DND-41 (cell line): ENCODE measurements around the gene RAB26.
"Not testable (repeated sequence)": the region's sequence is repeated elsewhere in the genome, so short reads cannot be mapped to it uniquely, and the experiment has no call there.

ENCODE experiments used
- ATAC-seq: fragments of 200-7000 bp; cut with Tn5 transposase; 3 replicates; pipeline ENCODE4 v1.9.1; 2021; ENCODE audit warnings: low read depth; ENCODE audit not compliant: insufficient read depth
- DNase-seq: peaks from one replicate; pipeline ENCODE4 v3.0.0-alpha.2; 2020
- H2AFZ ChIP-seq: 2 replicates; pipeline ENCODE4 v1.6.0; 2012; ENCODE audit warnings: low read depth, low read length
- H3K27ac ChIP-seq: 2 replicates; pipeline ENCODE4 v1.5.1; 2012; ENCODE audit warnings: low read length, inconsistent platforms
- H3K27me3 ChIP-seq: fragments of 200-600 bp; sonication (generic); 2 replicates; pipeline ENCODE4 v1.6.0; 2012; ENCODE audit warnings: low read length, mild to moderate bottlenecking, inconsistent platforms; ENCODE audit not compliant: insufficient read depth, poor library complexity
- H3K36me3 ChIP-seq: 2 replicates; pipeline ENCODE4 v1.5.1; 2012; ENCODE audit warnings: low read length, inconsistent platforms; ENCODE audit not compliant: insufficient read depth
- H3K4me1 ChIP-seq: 2 replicates; pipeline ENCODE4 v1.5.1; 2012; ENCODE audit warnings: mild to moderate bottlenecking, low read length; ENCODE audit not compliant: insufficient read depth
- H3K4me2 ChIP-seq: 2 replicates; pipeline ENCODE4 v1.6.0; 2012; ENCODE audit warnings: mild to moderate bottlenecking, moderate library complexity, low read length, inconsistent platforms; ENCODE audit not compliant: insufficient read depth
- H3K4me3 ChIP-seq, 2 experiments: fragments of 200-600 bp in 1 of 2; shearing (Covaris generic) in 1 of 2; 2 replicates each; pipeline ENCODE4 v1.5.1; 2012 to 2016; ENCODE audit warnings: inconsistent platforms in 2 of 2, low read length in 2 of 2, mild to moderate bottlenecking in 2 of 2, low read depth in 1 of 2, moderate library complexity in 1 of 2
- H3K79me2 ChIP-seq: 2 replicates; pipeline ENCODE4 v1.6.0; 2012; ENCODE audit warnings: low read length, inconsistent platforms; ENCODE audit not compliant: insufficient read depth
- H3K9ac ChIP-seq: 2 replicates; pipeline ENCODE4 v1.6.0; 2012; ENCODE audit warnings: low read depth, mild to moderate bottlenecking, inconsistent platforms, low read length, moderate library complexity
- H3K9me3 ChIP-seq: 2 replicates; pipeline ENCODE4 v1.5.1; 2012; ENCODE audit warnings: low read length, moderate library complexity, mild to moderate bottlenecking, inconsistent platforms; ENCODE audit not compliant: insufficient read depth, severe bottlenecking
- H4K20me1 ChIP-seq: 2 replicates; pipeline ENCODE4 v1.6.0; 2012; ENCODE audit warnings: low read length; ENCODE audit not compliant: insufficient read depth

RAB26 gene

GRCh38 chr16:2124377-2124693, 24.1 kb upstream of the RAB26 start:
- H3K4me2 ChIP-seq, H3K27me3 ChIP-seq, H3K9me3 ChIP-seq, H3K9ac ChIP-seq, H2AFZ ChIP-seq, DNase-seq, H3K36me3 ChIP-seq, ATAC-seq, H3K27ac ChIP-seq, H3K4me3 ChIP-seq: not testable (repeated sequence)
- peaks cover 38% of the 10 kb centered on the region for H4K20me1 ChIP-seq
- H3K79me2 ChIP-seq: peaks cover 48% of the 10 kb centered on the region
- H3K4me1 ChIP-seq: peaks cover 11% of the 10 kb centered on the region

DNA sequence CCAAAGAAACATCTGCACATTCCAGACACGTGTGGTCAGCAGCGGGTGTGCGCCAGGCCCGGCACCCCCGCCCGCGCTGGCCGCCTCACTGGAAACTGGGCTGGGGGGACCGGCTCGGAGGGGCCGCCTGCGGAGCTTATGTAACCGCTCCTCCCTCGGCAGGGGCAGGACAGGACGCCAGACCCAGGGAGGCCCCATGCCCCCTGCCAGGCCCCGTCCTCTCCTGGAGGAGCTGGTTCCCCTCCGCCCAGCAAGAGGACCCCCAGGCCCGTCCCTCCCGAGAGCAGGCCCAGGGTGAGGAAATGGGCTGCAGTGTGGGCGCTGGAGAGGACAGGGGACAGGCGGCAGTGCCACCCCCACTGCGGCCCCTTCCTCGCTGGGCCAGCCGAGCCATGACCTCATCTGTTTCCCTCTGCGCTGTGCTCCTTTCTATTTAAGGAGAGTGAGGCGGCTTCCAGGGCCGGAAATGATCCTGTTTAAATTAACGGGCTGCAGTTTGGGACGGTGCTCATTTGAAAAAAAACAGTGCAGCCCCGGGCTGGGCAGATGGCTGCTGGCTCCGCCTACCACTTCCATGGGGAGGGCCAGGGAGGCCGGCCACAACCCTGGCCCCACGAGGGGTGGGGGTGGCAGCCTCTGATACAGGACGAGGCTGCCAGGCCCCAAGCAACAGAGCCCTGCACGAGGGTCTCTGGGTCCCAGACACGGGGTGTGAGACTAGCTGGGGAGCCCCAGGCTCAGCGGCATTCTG, 23.6 kb upstream of the RAB26 start:
- not testable (repeated sequence) for H3K9me3 ChIP-seq, H3K4me3 ChIP-seq, H3K9ac ChIP-seq, H3K27me3 ChIP-seq, H3K36me3 ChIP-seq, H2AFZ ChIP-seq, H3K27ac ChIP-seq, ATAC-seq, H3K4me2 ChIP-seq, DNase-seq
- H4K20me1 ChIP-seq: peaks cover 38% of the 10 kb centered on the region
- peaks cover 14% of the 10 kb centered on the region for H3K4me1 ChIP-seq
- H3K79me2 ChIP-seq: peaks cover 50% of the 10 kb centered on the region

- H3K9ac ChIP-seq, H2AFZ ChIP-seq, H3K4me2 ChIP-seq, DNase-seq, H3K36me3 ChIP-seq, ATAC-seq, H3K9me3 ChIP-seq, H3K4me3 ChIP-seq, H3K27me3 ChIP-seq, H3K27ac ChIP-seq: not testable (repeated sequence)
- Histone ChIP-seq H4K20me1 (peaks cover 38% of the 10 kb centered on the region), H3K79me2 (peaks cover 53% of the 10 kb centered on the region), H3K4me1 (peaks cover 22% of the 10 kb centered on the region)
Measured at GRCh38 chr16:2125609-2126008, 22.8 kb upstream of the RAB26 start.

GRCh38 chr16:2126161-2126743, 22.2 kb upstream of the RAB26 start:
- Histone ChIP-seq H3K4me1 (peaks cover 22% of the 10 kb centered on the region), H4K20me1 (peaks cover 38% of the 10 kb centered on the region), H3K79me2 (peaks cover 55% of the 10 kb centered on the region)
- not testable (repeated sequence) for ATAC-seq, H3K36me3 ChIP-seq, H3K27me3 ChIP-seq, H2AFZ ChIP-seq, H3K4me3 ChIP-seq, H3K27ac ChIP-seq, H3K9ac ChIP-seq, H3K4me2 ChIP-seq, H3K9me3 ChIP-seq, DNase-seq

DNA sequence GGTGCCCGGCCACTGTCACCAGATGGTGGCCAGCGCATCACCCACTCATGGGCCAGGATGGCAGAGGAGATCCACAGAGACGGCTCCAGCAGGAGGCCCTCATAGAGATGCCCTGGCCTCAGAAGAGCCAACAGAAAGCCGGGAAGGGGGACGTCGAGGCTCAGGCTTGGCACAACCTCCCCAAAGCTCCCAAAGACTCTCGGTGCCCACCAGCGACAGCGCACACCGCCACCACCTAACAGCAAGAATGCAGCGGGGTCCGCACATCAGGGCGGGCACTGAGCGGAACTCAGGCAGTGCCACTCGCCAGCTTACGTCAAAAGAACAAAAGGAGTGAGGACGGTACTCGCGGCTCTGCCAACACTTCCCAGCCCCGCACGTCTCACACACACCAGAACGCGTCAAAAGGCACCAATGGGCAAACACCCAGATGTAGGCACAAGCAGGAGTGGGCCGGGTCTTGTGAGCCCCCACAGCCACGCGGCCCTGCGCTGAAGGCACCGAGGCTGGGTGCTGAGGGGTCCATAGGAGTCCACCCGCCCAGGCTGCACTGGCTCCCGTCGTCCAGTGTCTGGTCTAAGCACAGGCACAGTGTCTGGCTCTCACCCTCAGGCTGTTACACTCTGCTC, 21.4 kb upstream of the RAB26 start:
- H3K27me3 ChIP-seq, H3K27ac ChIP-seq, H3K9me3 ChIP-seq, H3K4me3 ChIP-seq, H3K36me3 ChIP-seq, H3K4me2 ChIP-seq, H3K9ac ChIP-seq, ATAC-seq, DNase-seq, H2AFZ ChIP-seq: not testable (repeated sequence)
- peaks cover 22% of the 10 kb centered on the region for H3K4me1 ChIP-seq
- H4K20me1 ChIP-seq: peaks cover 34% of the 10 kb centered on the region
- H3K79me2 ChIP-seq: peaks cover 51% of the 10 kb centered on the region

DNA sequence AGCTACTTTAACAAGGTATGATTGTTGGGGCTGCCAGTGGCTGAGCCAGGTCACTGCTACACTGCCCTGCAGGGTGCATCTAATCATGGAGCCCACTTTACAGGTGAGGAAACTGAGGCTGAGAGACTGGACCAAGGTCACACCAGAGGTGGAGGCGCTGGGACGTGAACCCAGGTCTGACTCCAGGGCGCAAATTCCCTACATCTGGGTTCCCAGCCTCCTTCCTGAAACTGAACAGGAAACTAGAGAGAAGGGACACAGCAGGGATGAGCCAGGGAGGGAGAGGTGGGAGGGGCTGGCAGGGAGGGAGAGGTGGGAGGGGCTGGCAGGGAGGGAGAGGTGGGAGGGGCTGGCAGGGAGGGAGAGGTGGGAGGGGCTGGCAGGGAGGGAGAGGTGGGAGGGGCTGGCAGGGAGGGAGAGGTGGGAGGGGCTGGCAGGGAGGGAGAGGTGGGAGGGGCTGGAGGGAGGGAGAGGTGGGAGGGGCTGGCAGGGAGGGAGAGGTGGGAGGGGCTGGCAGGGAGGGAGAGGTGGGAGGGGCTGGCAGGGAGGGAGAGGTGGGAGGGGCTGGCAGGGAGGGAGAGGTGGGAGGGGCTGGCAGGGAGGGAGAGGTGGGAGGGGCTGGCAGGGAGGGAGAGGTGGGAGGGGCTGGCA, 20.7 kb upstream of the RAB26 start:
- Histone ChIP-seq H4K20me1 (peaks cover 27% of the 10 kb centered on the region), H3K79me2 (peaks cover 48% of the 10 kb centered on the region), H3K4me1 (peaks cover 22% of the 10 kb centered on the region)
- H3K27ac ChIP-seq, H3K9me3 ChIP-seq, H3K27me3 ChIP-seq, H3K9ac ChIP-seq, H3K36me3 ChIP-seq, H3K4me2 ChIP-seq, H2AFZ ChIP-seq, ATAC-seq, H3K4me3 ChIP-seq: not testable (repeated sequence)
- DNase-seq: peak; percentile 46

DNA sequence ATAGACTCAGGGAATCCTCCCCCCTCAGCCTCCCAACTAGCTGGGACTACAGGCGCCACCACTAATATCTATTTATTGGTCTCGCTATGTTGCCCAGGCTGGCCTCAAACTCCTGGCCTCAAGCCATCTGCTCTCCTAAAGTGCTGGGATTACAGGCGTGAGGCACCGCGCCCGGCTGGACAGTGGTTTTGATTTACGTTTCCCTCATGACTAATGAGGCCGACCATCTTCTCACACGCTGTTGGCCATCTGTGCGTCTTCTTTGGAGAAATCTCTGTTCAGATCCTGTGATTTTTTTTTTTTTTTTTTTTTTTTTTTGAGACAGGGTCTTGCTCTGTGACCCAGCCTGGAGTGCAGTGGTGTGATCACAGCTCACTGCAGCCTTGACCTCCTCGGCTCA, 19.2 kb upstream of the RAB26 start:
- H2AFZ ChIP-seq, H3K27me3 ChIP-seq, H3K4me2 ChIP-seq, H3K4me3 ChIP-seq, ATAC-seq, H3K27ac ChIP-seq, H3K9me3 ChIP-seq, DNase-seq, H3K36me3 ChIP-seq, H3K9ac ChIP-seq: not testable (repeated sequence)
- Histone ChIP-seq H4K20me1 (peaks cover 31% of the 10 kb centered on the region), H3K4me1 (peaks cover 23% of the 10 kb centered on the region), H3K79me2 (peaks cover 54% of the 10 kb centered on the region)
